Urothelium cell line (cell line): Measurements from ENCODE around the gene HECTD4.
A peak's percentile ranks its signal among the peaks of the same experiment; 100 is the strongest.
"Not testable (repeated sequence)": the region's sequence is repeated elsewhere in the genome, so short reads cannot be mapped to it uniquely, and the experiment has no call there.

Source experiments
- DNase-seq: peaks from one replicate; pipeline ENCODE4 v3.0.0; 2011; ENCODE audit warnings: low spot score, mixed read lengths
- FAIRE-seq: peaks from 2 replicates; lab custom pipeline; 2011; peaks lifted over from hg19 to GRCh38; lab: Jason Lieb, UNC

The HECTD4 gene

DNA sequence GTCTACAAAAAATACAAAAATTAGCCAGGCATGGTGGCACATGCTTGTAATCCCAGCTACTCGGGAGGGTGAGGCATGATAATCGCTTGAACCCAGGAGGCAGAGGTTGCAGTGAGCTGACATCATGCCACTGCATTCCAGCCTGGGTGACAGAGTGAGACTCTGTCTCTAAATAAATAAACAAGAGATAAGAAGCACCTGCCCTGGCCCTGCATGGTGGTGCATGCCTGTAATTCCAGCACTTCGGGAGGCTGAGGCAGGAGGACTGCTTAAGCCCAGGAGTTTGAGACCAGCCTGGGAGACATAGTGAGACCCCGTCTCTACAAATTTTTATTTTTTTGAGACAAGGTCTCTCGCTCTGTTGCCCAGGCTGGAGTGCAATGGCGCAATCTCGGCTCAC lies 161.6 kb downstream of the HECTD4 start:
- not testable (repeated sequence) for DNase-seq, FAIRE-seq

DNA sequence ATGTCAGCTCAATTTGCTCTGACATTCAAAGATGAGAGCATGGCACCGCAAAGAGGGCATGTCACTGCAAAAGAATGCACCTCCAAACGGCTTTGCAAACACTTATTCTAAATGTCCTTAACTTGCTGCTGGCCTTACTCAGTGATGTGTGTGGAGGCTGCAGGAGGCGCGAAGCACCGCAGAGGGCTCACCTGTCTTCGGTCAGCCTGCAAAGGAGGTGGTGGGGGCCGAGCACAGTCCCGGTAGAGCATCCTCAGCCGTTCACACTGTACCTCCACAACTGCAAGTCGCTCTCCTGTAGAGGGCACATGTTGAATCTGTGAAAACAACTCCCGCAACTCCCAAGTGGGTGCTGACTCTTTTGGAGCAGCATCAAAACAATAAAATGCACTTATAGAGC lies 163.0 kb downstream of the HECTD4 start:
- no peak for FAIRE-seq
- peak; percentile 15 for DNase-seq

- DNase-seq = no peak
- FAIRE-seq = no peak
Observed at GRCh38 chr12:112218150-112218549, 164.1 kb downstream of the HECTD4 start.

DNA sequence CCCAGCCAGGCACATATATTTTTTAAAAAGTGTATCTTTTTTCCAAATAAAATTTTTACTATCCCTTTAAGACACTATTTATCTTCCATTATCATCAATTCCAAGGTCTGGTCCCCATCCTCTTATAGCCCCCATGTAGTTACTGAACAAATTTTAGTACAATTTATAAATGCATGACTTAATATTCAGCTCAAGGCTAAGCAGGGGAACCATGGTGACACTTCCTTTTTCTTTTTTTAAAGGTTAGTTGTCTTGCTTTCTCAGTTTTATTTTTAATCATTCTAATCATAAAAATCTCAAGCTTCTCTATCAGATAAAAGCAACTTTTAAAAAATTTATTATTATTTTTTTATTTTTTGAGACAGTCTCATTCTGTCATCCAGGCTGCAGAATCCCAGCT lies 164.6 kb downstream of the HECTD4 start:
- FAIRE-seq = no peak

GRCh38 chr12:112216223-112216622 lies 166.0 kb downstream of the HECTD4 start:
- DNase-seq (no peak), FAIRE-seq (no peak)

More for the DNA sequence above, 164.6 kb downstream of the HECTD4 start:
- DNase-seq = no peak

DNA sequence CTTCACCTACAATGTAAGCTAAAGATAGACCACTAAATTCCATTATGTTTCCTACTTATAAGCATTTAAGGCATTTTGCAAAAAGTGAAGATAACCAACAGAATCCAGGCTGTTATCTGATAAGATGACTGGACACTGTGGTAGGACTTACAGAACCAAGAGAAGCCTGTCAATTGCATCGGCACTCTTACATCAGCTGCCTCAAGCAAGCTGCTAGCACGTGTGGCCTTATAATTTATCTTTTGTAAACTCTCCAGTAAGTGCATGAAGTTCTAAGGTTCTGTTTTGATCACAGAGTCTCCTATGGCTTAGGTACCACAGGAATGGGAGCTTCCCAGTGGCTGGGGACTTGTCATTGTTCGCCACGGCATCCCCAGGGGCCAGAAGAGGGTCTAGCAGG lies 168.2 kb downstream of the HECTD4 start:
- no peak for DNase-seq
- FAIRE-seq = no peak

- FAIRE-seq (no peak), DNase-seq (no peak)
Observed at GRCh38 chr12:112208301-112208910, 173.8 kb downstream of the HECTD4 start.

GRCh38 chr12:112207397-112207924 lies 174.8 kb downstream of the HECTD4 start:
- no peak for FAIRE-seq
- no peak for DNase-seq

GRCh38 chr12:112206944-112207343 lies 175.3 kb downstream of the HECTD4 start:
- no peak for DNase-seq
- no peak for FAIRE-seq

DNA sequence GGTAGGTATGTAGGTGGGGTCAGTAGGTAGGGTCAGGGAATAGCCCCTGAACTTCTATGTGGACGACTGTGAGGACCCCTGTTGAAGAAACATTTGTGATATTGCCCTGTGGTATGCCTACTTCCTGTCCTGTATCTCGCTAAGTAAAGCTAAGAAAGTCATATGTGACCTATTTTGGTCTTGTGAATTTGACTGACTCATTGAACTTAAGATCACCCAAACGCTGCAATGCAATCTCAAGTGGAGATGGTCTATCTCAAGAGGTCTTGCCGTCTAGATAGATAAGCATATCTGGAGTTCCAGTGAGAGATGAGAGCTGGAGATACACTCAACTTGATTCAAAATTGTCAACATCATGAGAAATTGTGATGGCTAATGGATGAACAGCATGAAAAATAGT lies 183.1 kb downstream of the HECTD4 start:
- DNase-seq = no peak
- FAIRE-seq = no peak

DNA sequence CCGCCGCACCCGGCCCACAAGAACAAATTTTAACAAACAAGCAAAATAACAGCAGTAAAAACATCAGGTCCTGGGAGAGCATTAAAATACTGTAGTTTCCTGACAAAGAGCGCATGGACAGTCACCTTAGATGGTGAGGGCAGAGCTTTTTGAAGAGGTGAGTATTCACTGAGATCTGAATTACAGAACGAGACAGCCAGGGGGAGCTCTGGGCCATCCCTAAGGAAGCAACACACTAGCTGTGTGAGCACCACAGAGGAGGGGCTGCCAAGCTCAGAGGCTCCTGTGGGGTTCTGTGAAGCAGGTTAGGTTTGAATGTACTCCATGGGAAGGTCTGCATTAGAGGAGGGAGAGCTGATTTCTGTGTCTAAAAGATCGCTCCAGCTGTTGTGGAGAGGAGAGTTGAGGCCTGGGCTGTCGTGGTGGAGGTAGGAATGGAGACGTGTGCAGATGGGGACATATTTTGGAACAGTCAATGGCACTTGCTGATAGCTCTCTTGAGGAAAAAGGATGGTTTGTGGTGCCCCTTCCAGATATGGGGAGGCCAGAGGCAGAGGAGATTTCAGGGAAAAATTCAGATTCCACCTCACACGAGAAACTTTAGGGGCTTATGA lies 184.0 kb downstream of the HECTD4 start:
- FAIRE-seq = no peak
- peak; percentile 50 for DNase-seq

GRCh38 chr12:112196196-112196875 lies 185.9 kb downstream of the HECTD4 start:
- FAIRE-seq (no peak), DNase-seq (no peak)

DNA sequence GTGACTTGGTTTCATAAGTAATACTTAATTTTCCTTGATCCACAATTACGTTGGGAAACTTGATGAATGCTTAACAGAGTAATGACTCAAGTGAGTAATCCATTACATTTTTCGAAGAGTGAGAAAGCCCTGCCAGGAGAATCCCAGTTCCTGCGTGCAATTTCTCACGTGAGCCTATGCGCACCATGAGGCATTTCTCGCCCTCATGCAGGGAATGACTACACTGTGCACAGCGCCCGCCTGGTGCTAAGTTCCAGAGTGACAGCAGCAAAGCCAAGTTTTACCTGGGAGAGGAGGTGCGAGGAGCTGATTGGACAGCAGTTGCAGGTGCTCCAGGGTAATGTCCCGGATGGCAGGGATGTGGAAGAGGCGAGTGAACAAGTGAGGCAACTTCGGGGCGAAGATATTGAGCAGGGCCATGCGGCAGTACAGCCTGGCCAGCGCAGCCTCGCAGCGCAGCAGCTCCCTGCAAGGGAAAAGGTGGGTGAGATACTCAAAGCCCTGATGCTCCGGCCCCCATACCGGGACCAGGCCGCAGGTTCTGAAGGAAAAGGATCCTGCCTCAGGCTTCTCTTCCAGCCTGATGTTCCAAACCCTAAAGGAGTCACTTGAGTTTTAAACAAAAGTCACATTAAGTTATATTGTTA lies 187.5 kb downstream of the HECTD4 start:
- FAIRE-seq (no peak), DNase-seq (no peak)

GRCh38 chr12:112192475-112192874 lies 189.8 kb downstream of the HECTD4 start:
- FAIRE-seq (no peak), DNase-seq (no peak)

GRCh38 chr12:112191840-112192321 lies 190.3 kb downstream of the HECTD4 start:
- no peak for FAIRE-seq
- no peak for DNase-seq

GRCh38 chr12:112191201-112191600 lies 191.0 kb downstream of the HECTD4 start:
- no peak for FAIRE-seq
- DNase-seq = no peak

DNA sequence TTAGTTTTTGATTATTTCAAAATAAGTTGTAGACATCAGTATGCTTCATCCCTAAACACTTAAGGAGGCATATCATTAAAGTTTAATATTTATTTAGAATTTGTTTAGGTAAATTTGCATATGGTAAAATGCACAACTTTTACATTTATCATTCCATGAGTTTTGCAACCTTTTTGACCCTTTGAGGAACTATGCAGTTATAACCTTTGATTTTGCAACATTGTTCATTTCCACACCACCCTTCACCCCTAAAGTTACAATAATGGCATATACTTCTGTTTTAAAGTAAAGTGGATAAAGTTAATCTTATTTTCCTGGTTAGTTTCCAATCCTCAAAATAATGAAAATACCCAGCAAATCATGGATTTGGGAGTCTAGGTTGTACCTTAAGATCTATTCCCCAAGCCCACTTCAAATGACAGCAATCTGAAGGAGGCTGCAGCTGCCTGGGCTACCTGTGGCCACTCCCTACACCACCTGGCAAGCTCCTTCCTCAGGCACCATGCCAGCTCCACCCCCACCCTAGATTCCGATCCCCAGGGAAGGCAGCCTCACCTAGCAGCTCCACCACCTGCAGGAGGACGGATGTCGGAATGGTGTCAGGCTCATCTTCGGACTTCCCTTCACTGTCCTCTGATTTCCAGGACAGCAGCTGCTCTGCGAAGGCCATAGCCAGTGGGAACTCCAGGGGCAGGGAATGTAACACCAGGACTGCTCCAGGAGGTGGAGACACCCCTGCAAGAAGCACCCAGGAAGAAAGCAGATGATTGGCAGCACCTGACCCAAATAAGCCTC lies 191.8 kb downstream of the HECTD4 start:
- DNase-seq = no peak
- FAIRE-seq = no peak

DNA sequence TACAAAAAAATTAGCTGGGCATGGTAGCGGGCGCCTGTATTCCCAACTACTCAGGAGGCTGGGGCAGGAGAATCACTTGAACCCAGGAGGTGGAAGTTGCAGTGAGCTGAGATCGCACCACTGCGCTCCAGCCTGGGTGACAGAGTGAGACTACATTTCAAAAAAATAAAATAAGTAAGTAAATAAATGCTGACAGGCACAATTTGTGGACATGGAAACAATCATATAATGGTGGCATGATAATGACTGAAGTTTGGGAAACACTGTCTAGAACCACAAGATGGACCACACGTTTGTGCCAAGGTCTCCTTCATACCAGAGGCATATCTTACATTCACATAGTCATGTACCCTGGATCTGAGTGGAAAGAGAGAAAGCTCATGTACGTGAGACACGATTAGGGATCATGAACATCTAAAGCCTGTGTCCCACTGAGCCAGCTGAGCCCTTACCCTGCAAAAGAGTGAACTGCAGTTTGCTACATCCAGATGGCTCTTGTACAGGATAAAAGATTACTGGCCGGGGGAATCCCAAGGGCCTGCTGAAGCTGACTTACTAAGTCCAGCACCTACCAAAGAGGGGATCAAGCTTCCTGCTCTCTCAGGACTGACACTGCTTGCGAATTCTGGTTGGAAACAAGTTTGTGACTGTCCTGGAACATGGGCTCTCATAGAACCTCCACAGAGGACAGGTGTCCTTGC lies 194.0 kb downstream of the HECTD4 start:
- FAIRE-seq = no peak
- DNase-seq = no peak

DNA sequence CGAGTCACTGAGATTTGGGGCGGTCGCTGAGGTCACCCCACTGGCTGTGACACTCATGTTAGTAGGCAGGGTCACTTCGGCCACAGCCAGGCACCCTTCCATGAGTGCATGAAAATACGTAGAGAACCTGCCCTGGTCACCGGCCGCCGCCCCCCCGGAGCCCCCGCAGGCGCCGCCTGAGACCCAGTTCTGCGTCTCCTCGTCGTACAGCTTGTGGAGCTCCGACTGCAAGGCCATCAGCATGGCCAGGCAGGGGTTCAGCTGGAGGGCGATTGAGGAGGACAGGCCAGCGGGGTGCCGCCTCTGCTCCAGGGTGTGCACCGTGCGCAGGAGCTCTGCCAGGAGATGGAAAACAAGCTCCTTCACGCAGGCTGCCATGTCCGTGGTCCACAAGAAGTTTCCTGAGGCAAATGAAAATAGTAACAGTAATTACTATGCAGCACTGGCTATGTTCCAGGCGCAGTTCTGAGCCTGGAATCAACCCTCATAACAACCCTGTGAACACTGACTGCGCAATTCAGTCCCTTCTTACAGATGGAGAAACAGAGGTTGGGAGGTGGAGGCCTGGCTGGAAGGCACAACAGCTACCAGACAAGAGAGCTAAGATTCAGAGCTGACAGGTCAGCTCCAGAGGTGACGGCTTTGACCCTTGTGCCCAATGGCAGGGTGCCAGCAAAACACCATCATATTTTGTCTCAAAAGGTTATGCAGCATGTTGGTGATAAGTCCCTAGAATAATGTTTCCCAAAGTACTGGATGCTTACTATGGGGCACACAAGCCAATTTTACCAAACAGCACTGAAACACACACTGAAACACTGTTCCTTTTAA lies 196.9 kb downstream of the HECTD4 start:
- DNase-seq (no peak), FAIRE-seq (no peak)
